Pancreas (tissue), 10 donors: ENCODE measurements around the gene TRIM54. TPM values are rescaled to one million over a fixed set of nuclear protein-coding genes. Genes with fewer than 3 reads are reported as not detected.

ENCODE experiments used
- ATAC-seq, 4 donors: fragments of 200-7000 bp; cut with Tn5 transposase; one replicate each; pipeline versions ENCODE4 v1.8.0 to v1.9.1; 2020; ENCODE audit warnings: mild to moderate bottlenecking in 4 of 4, moderate library complexity in 4 of 4
- DNase-seq, 6 donors: peaks; one replicate each; pipeline ENCODE4 v3.0.0-alpha.2; 2020
- FAIRE-seq: peaks from 2 replicates; lab custom pipeline; 2012; peaks lifted over from hg19 to GRCh38; lab: Jason Lieb, UNC
- H3K27ac ChIP-seq, 4 donors: fragments of 200-600 bp; sonication (generic); 1 replicate in 3 of 4; 2 replicates in 1 of 4; pipeline versions ENCODE4 v1.5.0 to v1.8.0; 2020
- H3K27me3 ChIP-seq, 4 donors: fragments of 200-600 bp; one replicate each; pipeline ENCODE4 v1.8.0; 2021
- H3K36me3 ChIP-seq, 3 donors: fragments of 200-600 bp; sonication (generic) in 1 of 3; one replicate each; pipeline versions ENCODE4 v1.5.0 to v1.8.0; 2020 to 2021
- H3K4me1 ChIP-seq, 3 donors: fragments of 200-600 bp; one replicate each; pipeline ENCODE4 v1.8.0; 2021
- H3K4me3 ChIP-seq, 4 donors: fragments of 200-600 bp; sonication (generic) in 2 of 4; one replicate each; pipeline versions ENCODE4 v1.5.0 to v1.8.0; 2020 to 2021
- H3K9me3 ChIP-seq, 4 donors: fragments of 200-600 bp; one replicate each; pipeline ENCODE4 v1.8.0; 2021
- CTCF ChIP-seq, 4 donors: fragments of 200-600 bp; sonication (generic) in 3 of 4; IDR thresholded peaks; one replicate each; pipeline versions ENCODE4 v1.5.0 to v1.8.0; 2021; ENCODE audit warnings: antibody characterized with exemption in 4 of 4
- WGBS, 2 donors: extraction: QIAGEN DNeasy Blood & Tissue Kit; methylation state at CpG; one replicate each; pipeline ENCODE4 v1.1.7; 2013; 5-methylcytosine and 5-hydroxymethylcytosine counted together
- intact Hi-C, 3 donors: fragments of 100-400 bp; cut with DNase I; formaldehyde crosslinking; loops; one replicate each; pipeline versions ENCODE4 v1.11.1 to v1.14.2; 2022
- polyA plus RNA-seq, 2 donors: library from polyadenylated mRNA; stranded (reverse); fragments of 200-250 nt; gene quantifications; one replicate each; pipeline ENCODE4 v1.2.3, GENCODE V29; 2013
- total RNA-seq, 6 donors: library from RNA; stranded (reverse); fragmentation: NEBNext Ultra II Directional in 4 of 6; extraction: Animal tissue kit (Norgen Biotek cat#: 25700) in 4 of 6; gene quantifications; one replicate each; pipeline versions ENCODE4 v1.2.1 to v1.2.4, GENCODE V29; 2021 to 2023
- donor health status: healthy with polysubstance abuse.
- donor health status: DM: no; HTN: no; CAD: no; lungs with moderate emphysema.
- donor health status: DM: no; HTN: no; CAD: no.
- donor health status: control.
- donor health status: control.
- donor health status: Bipolar disorder and iron deficiency.
- donor health status: DM: yes; HTN: yes; CAD: no.
- donor health status: DM: no; HTN: no; CAD: no.
- donor health status: DM: no; HTN: no; CAD: no.
- donor health status: DM: yes; HTN: yes; CAD: no.

Gene TRIM54
- total and polyA plus RNA-seq, 8 donors, result 0.08 to 1.1 (median 0.29) TPM

DNA sequence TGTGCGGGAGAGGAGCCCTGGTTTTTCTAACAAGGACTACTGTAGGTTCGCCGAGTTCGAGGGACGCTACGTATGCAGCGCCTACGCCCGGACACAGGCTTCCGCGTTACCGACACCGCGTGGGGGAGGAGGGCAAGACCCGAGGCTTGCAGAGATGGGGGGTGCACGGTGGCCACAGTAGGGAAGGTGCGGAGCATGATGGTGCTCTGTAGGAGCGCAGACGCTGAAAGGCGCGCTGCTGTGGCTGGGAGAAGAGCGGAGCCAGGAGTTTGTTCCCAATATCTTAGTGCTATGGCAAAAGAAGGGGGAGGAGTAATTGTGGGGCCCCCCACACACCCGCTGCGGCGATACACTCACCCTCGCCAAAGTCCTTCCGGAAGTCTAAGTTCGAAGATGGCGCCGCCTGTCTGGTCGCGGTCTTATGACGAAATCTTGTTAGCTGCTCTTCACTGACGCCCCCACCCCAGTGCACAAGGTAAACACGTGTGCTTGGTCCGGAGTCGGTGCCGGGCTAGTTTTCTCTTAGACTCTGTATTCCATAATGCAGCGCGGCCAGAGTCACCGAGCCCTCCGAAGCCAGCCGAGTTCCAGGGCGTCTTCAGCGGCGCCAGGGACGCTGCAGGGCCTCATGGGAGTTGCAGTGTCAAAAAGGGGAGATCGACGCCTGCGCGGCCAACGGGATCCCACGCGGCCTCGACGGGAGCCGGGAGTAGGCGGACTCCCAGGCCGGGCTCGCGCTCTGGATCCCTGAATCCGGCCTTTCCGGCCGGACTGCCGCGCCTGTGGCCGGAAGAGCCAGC is 74.4 kb downstream of the TRIM54 start, which contains the start of gene GTF3C2:
TSS of gene GTF3C2 (minus strand) at position 383 of the 800 bp plus-strand sequence. CDS start 13,210 bp downstream, outside the sequence.
- DNase-seq, result peak; percentile 93 to 98 (median 95)
- H3K27me3 ChIP-seq, result no peaks in the 10 kb centered on the region
- FAIRE-seq, result no peak
- 0% methylated on average over 67 of the region's 67 CpGs for WGBS, 2 donors
- no peaks in the 10 kb centered on the region for H3K9me3 ChIP-seq
- no peaks in the 10 kb centered on the region for H3K36me3 ChIP-seq
- H3K4me1 ChIP-seq, result peaks cover 4 to 29% (median 23%) of the 10 kb centered on the region in 3 donors
- intact Hi-C loops, result no loop called here
- peak; percentile 93 to 98 (median 96) for ATAC-seq
- peak within 1 kb of the TSS; percentile 74 to 90 (median 86) for H3K27ac ChIP-seq
- TF ChIP-seq CTCF (IDR thresholded peaks at IDR 0.05), result no peak
- peak within 1 kb of the TSS; percentile 47 to 91 (median 74) for H3K4me3 ChIP-seq

Other genes starting within 250 kb of the TRIM54 start
- 10 to 100 TPM; 57.3 to 77.1 (median 59.8) TPM for gene TMEM214, start 249.5 kb upstream of the TRIM54 start, total RNA-seq
- gene TMEM214, start 249.5 kb upstream of the TRIM54 start, polyA plus RNA-seq, result 100 to 1,000 TPM in 1 of 2 donors, 10 to 100 TPM in 1; 72.1 to 109 TPM
- gene AGBL5, start 230.8 kb upstream of the TRIM54 start, total RNA-seq, result 10 to 100 TPM in 5 of 6 donors, 1 to 10 TPM in 1; 8.2 to 15.5 (median 11.9) TPM
- gene AGBL5, start 230.8 kb upstream of the TRIM54 start, polyA plus RNA-seq, result 10 to 100 TPM in 1 of 2 donors, 1 to 10 TPM in 1; 8.7 to 11.6 TPM
- 100 to 1,000 TPM in 3 of 6 donors, 10 to 100 TPM in 3; 76.6 to 148 (median 108) TPM for gene OST4, start 210.8 kb upstream of the TRIM54 start, total RNA-seq
- 100 to 1,000 TPM; 183 to 188 TPM for gene OST4, start 210.8 kb upstream of the TRIM54 start, polyA plus RNA-seq
- gene EMILIN1, start 203.8 kb upstream of the TRIM54 start, total RNA-seq, result 10 to 100 TPM in 2 of 6 donors, 1 to 10 TPM in 4; 2.6 to 47.1 (median 7.3) TPM
- 10 to 100 TPM in 1 of 2 donors, 1 to 10 TPM in 1; 3.7 to 15.5 TPM for gene EMILIN1, start 203.8 kb upstream of the TRIM54 start, polyA plus RNA-seq
- gene KHK, start 195.7 kb upstream of the TRIM54 start, total RNA-seq, result 10 to 100 TPM in 1 of 6 donors, 1 to 10 TPM in 5; 5.1 to 11.7 (median 6.3) TPM
- 10 to 100 TPM; 10.6 to 16.2 TPM for gene KHK, start 195.7 kb upstream of the TRIM54 start, polyA plus RNA-seq
- gene CGREF1, start 163.3 kb upstream of the TRIM54 start, total RNA-seq, result 1 to 10 TPM in 1 of 6 donors, under 1 TPM in 4, not detected in 1; 0.42 to 1.1 (median 0.78) TPM
- gene CGREF1, start 163.3 kb upstream of the TRIM54 start, polyA plus RNA-seq, result 1 to 10 TPM in 1 of 2 donors, under 1 TPM in 1; 0.49 to 1.2 TPM
- gene ABHD1, start 158.6 kb upstream of the TRIM54 start, total RNA-seq, result under 1 TPM in 5 of 6 donors, not detected in 1; 0.26 to 0.47 (median 0.34) TPM
- under 1 TPM; 0.27 to 0.99 TPM for gene ABHD1, start 158.6 kb upstream of the TRIM54 start, polyA plus RNA-seq
- gene PREB, start 147.8 kb upstream of the TRIM54 start, total RNA-seq, result 10 to 100 TPM; 24.6 to 38.7 (median 29.6) TPM
- gene PREB, start 147.8 kb upstream of the TRIM54 start, polyA plus RNA-seq, result 10 to 100 TPM; 61.4 to 73.6 TPM
- not detected for gene PRR30, start 143.0 kb upstream of the TRIM54 start, total RNA-seq
- gene PRR30, start 143.0 kb upstream of the TRIM54 start, polyA plus RNA-seq, result not detected
- under 1 TPM in 4 of 6 donors, not detected in 2; 0.03 to 0.19 (median 0.04) TPM for gene TCF23, start 133.4 kb upstream of the TRIM54 start, total RNA-seq
- not detected for gene TCF23, start 133.4 kb upstream of the TRIM54 start, polyA plus RNA-seq
- gene ATRAID, start 70.4 kb upstream of the TRIM54 start, total RNA-seq, result 10 to 100 TPM; 38.9 to 56.8 (median 48.6) TPM
- 100 to 1,000 TPM in 1 of 2 donors, 10 to 100 TPM in 1; 68.1 to 106 TPM for gene ATRAID, start 70.4 kb upstream of the TRIM54 start, polyA plus RNA-seq
- 10 to 100 TPM in 5 of 6 donors, 1 to 10 TPM in 1; 8.3 to 15.3 (median 13.1) TPM for gene SLC5A6, start 70.2 kb upstream of the TRIM54 start, total RNA-seq
- gene SLC5A6, start 70.2 kb upstream of the TRIM54 start, polyA plus RNA-seq, result 10 to 100 TPM; 14.9 to 15.0 TPM
- 10 to 100 TPM in 5 of 6 donors, 1 to 10 TPM in 1; 9.6 to 23.4 (median 14.7) TPM for gene CAD, start 65.1 kb upstream of the TRIM54 start, total RNA-seq
- gene CAD, start 65.1 kb upstream of the TRIM54 start, polyA plus RNA-seq, result 10 to 100 TPM; 17.5 to 24.6 TPM
- under 1 TPM in 1 of 6 donors, not detected in 5; 0.12 TPM for gene SLC30A3, start 19.4 kb upstream of the TRIM54 start, total RNA-seq
- gene SLC30A3, start 19.4 kb upstream of the TRIM54 start, polyA plus RNA-seq, result under 1 TPM in 1 of 2 donors, not detected in 1; 0.15 TPM
- under 1 TPM in 1 of 6 donors, not detected in 5; 0.06 TPM for gene DNAJC5G, start 7.0 kb upstream of the TRIM54 start, total RNA-seq
- gene DNAJC5G, start 7.0 kb upstream of the TRIM54 start, polyA plus RNA-seq, result under 1 TPM in 1 of 2 donors, not detected in 1; 0.34 TPM
- gene UCN, start 26.0 kb downstream of the TRIM54 start, total RNA-seq, result 1 to 10 TPM in 1 of 6 donors, under 1 TPM in 5; 0.51 to 1.0 (median 0.76) TPM
- gene UCN, start 26.0 kb downstream of the TRIM54 start, polyA plus RNA-seq, result 1 to 10 TPM; 2.7 to 4.6 TPM
- 10 to 100 TPM; 24.8 to 38.0 (median 32.0) TPM for gene MPV17, start 40.7 kb downstream of the TRIM54 start, total RNA-seq
- gene MPV17, start 40.7 kb downstream of the TRIM54 start, polyA plus RNA-seq, result 10 to 100 TPM; 57.3 to 71.8 TPM
- gene GTF3C2, start 74.3 kb downstream of the TRIM54 start, total RNA-seq, result 10 to 100 TPM; 21.2 to 30.7 (median 26.7) TPM
- gene GTF3C2, start 74.3 kb downstream of the TRIM54 start, polyA plus RNA-seq, result 10 to 100 TPM; 33.1 to 34.3 TPM
- 10 to 100 TPM; 24.1 to 34.7 (median 31.3) TPM for gene EIF2B4, start 87.9 kb downstream of the TRIM54 start, total RNA-seq
- 10 to 100 TPM; 69.9 to 98.1 TPM for gene EIF2B4, start 87.9 kb downstream of the TRIM54 start, polyA plus RNA-seq
- gene SNX17, start 88.2 kb downstream of the TRIM54 start, total RNA-seq, result 10 to 100 TPM; 34.3 to 48.6 (median 39.5) TPM
- gene SNX17, start 88.2 kb downstream of the TRIM54 start, polyA plus RNA-seq, result 10 to 100 TPM; 38.8 to 60.2 TPM
- 10 to 100 TPM in 1 of 6 donors, 1 to 10 TPM in 5; 3.7 to 10.4 (median 7.6) TPM for gene ZNF513, start 98.3 kb downstream of the TRIM54 start, total RNA-seq
- 10 to 100 TPM; 30.1 to 34.4 TPM for gene ZNF513, start 98.3 kb downstream of the TRIM54 start, polyA plus RNA-seq
- 10 to 100 TPM; 23.6 to 37.8 (median 28.7) TPM for gene PPM1G, start 127.2 kb downstream of the TRIM54 start, total RNA-seq
- gene PPM1G, start 127.2 kb downstream of the TRIM54 start, polyA plus RNA-seq, result 10 to 100 TPM; 28.6 to 31.8 TPM
- 10 to 100 TPM; 33.5 to 49.5 (median 38.0) TPM for gene NRBP1, start 146.2 kb downstream of the TRIM54 start, total RNA-seq
- 10 to 100 TPM; 32.5 to 60.7 TPM for gene NRBP1, start 146.2 kb downstream of the TRIM54 start, polyA plus RNA-seq
- 10 to 100 TPM; 21.6 to 36.5 (median 26.6) TPM for gene KRTCAP3, start 160.0 kb downstream of the TRIM54 start, total RNA-seq
- gene KRTCAP3, start 160.0 kb downstream of the TRIM54 start, polyA plus RNA-seq, result 10 to 100 TPM; 29.5 to 33.0 TPM
- 10 to 100 TPM; 10.1 to 28.2 (median 14.7) TPM for gene IFT172, start 207.3 kb downstream of the TRIM54 start, total RNA-seq
- 10 to 100 TPM; 35.1 to 56.2 TPM for gene IFT172, start 207.3 kb downstream of the TRIM54 start, polyA plus RNA-seq
- 10 to 100 TPM in 1 of 6 donors, 1 to 10 TPM in 5; 3.1 to 12.7 (median 6.4) TPM for gene FNDC4, start 212.8 kb downstream of the TRIM54 start, total RNA-seq
- gene FNDC4, start 212.8 kb downstream of the TRIM54 start, polyA plus RNA-seq, result 10 to 100 TPM in 1 of 2 donors, 1 to 10 TPM in 1; 8.5 to 11.8 TPM
- 1 to 10 TPM in 4 of 6 donors, under 1 TPM in 2; 0.56 to 3.2 (median 1.5) TPM for gene GCKR, start 214.4 kb downstream of the TRIM54 start, total RNA-seq
- gene GCKR, start 214.4 kb downstream of the TRIM54 start, polyA plus RNA-seq, result 1 to 10 TPM; 1.5 to 4.0 TPM